Hepatocyte (in vitro differentiated cells): Measurements from ENCODE around the gene EXOC3.

ENCODE experiments used
- CTCF ChIP-seq: fragments of 200-600 bp; sonication (generic); IDR thresholded peaks from 2 replicates; pipeline ENCODE4 v1.5.1; 2016; ENCODE audit warnings: antibody characterized with exemption, mild to moderate bottlenecking; ENCODE audit not compliant: poor library complexity
- EZH2 ChIP-seq: fragments of 200-600 bp; sonication (generic); IDR thresholded peaks from 2 replicates; pipeline ENCODE4 v1.6.1; 2016; ENCODE audit warnings: antibody characterized with exemption, mild to moderate bottlenecking, borderline replicate concordance
- EZH2phosphoT487 ChIP-seq: fragments of 200-600 bp; sonication (generic); IDR thresholded peaks from one replicate; pipeline ENCODE4 v1.6.1; 2018; ENCODE audit warnings: antibody characterized with exemption, mild to moderate bottlenecking, low read depth, moderate library complexity; ENCODE audit not compliant: unreplicated experiment, severe bottlenecking

GRCh38 chr5:460273-460625 is 17.3 kb downstream of the EXOC3 start:
- TF ChIP-seq CTCF (no peak), EZH2phosphoT487 (no peak), EZH2 (no peak)
